Left colon (tissue), 2 donors: ENCODE results near the gene IL16. TPM values are rescaled to one million over a fixed set of nuclear protein-coding genes. Genes with fewer than 3 reads are reported as not detected.

Source experiments
- ATAC-seq: fragments of 200-7000 bp; cut with Tn5 transposase; one replicate; pipeline ENCODE4 v1.9.1; 2020; ENCODE audit warnings: mild to moderate bottlenecking, moderate library complexity
- DNase-seq, 2 donors: peaks; one replicate each; pipeline ENCODE4 v3.0.0-alpha.2; 2020
- intact Hi-C, 2 donors: fragments of 100-400 bp; cut with DNase I in 1 of 2; cut with micrococcal nuclease in 1 of 2; formaldehyde crosslinking; loops; one replicate each; pipeline versions ENCODE4 v1.11.2 to v1.14.0; 2022; cut with DNase I, micrococcal nuclease
- total RNA-seq, 2 donors: library from RNA; stranded (reverse); fragmentation: NEBNext Ultra II Directional; extraction: Animal tissue kit (Norgen Biotek cat#: 25700); gene quantifications; one replicate each; pipeline ENCODE4 v1.2.1, GENCODE V29; 2021
- donor health status: DM: no; HTN: no; CAD: no.
- donor health status: DM: yes; HTN: yes; CAD: no.

IL16 gene
- total RNA-seq, 2 donors from 2014 or later = 2.1 to 9.2 TPM

DNA sequence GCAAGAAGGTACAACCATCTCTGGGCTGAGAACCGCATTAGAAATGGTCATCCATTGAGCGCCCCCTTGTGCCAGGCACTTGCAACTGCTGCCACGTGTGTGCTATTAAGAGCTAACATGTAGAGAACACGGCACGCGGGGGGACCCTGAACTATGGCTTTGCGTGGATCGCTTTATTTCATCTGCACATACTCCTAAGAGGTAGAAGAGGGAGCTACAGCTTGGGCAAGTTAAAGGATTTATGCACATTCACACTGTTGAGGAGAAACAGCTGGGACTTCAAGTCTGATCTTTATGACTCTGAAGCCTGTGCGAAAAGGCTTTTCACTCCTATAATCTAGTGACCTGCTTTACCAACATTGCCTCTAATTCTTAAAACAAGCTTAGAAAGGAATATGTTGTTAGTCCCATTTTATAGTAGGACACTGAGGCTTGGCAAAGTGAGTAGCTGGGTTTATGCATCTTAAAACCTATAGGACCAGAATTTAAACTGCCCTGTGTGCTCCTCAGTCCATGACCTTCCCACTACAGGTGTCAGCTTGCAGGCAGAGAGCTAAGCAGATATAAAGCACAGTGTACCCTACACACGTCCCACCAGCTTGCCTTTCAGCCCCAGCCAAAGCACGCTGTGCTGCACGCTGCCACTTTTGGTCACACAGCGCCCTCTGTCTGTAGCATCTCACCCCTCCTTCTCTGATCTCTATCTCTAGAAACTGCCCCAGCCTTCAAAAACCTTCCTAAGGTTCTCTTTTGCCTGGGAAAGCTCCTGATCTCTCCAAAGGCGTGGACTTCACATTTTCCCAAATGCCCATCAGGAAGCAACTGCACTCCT is 69.5 kb downstream of the IL16 start:
- intact Hi-C loops = loop anchor here (5.0 to 10.0 kb wide), 4 partner anchors 109 to 289 kb away; no protein-coding TSS in a partner anchor
- ATAC-seq = peak; percentile 96
- DNase-seq = peak; percentile 69 to 90

DNA sequence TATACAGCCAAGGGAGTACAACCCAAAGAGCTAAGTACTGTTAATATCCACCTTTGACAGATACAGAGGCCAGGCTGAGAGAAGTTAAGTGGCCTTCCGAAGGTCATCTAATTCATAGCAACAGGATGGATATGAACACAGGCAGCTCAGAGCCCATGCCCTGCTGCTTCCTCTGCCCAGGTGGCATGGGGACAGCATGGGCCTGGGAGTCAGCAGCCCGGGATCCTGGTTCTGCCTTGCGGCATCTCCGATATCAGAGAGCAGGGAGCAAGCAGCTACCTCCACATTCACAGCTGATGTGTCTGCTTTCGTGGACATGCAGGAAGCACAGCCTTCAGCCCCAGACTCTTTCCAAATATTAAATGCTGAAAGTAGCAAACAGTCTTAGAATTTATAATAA is 71.7 kb downstream of the IL16 start:
- ATAC-seq = no peak
- no peak for DNase-seq
- intact Hi-C loops = loop anchor here (5.0 to 10.0 kb wide), 4 partner anchors 111 to 291 kb away; no protein-coding TSS in a partner anchor

DNA sequence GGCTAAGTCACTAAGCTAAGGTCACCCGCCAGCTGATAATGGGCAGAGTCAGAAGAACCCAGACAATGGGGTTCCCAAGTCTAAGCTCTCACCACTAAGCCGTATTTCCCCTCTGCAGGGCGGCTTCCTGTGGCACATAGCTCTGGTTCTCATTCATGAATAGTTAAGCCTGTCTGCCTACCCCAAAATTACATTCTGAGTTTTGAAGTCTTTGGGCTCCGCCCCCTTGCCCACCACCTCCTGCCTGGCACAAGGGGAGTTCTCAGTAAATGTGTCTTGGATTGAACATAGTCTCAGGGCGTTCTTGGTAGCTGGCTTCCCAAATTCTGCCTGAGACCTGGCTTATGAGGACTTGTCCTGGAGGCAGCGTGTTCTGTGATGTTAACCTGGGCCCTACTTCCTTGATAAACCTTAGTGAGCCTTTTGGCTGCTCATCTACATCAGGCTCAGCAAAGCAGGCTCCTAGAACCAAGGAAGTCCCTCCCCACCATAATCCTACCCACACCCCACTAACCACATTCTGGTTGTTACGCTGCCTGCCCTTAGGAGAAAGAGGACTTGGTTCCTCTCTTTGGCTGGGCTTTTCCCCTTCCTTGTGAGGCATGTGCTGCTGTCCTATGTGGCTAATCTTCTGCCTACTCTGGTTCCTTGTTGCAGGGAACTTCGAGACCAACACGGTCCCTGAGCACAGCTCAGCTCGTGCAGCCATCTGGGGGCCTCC is 72.4 kb downstream of the IL16 start:
- DNase-seq (no peak), ATAC-seq (no peak)
- intact Hi-C loops = loop anchor here (5.0 to 10.0 kb wide), 4 partner anchors 112 to 292 kb away; no protein-coding TSS in a partner anchor

DNA sequence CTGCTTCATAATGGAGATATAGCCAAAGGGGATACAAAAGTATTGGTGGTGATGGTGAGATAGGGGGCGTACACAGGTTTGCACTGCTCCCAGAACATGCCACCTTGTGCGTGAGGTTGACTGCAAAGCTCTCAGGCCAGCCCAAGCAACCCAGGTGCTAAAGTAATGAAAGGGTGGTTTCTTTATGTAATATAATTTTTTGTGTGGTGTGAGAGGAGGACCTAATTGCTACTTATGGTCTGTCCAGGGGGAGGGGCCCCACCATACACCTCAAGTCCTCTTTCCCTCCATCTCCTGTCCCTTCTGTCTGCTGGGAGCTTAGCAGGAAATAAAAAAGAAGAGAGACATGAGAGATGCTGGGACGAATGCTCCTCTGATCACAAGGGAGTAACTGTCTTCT is 73.5 kb downstream of the IL16 start:
- no peak for ATAC-seq
- intact Hi-C loops = loop anchor here in 1 of 2 donors (10.0 kb wide), 1 partner anchor 55 kb away; the partner anchor contains the start of gene STARD5
- no peak for DNase-seq

DNA sequence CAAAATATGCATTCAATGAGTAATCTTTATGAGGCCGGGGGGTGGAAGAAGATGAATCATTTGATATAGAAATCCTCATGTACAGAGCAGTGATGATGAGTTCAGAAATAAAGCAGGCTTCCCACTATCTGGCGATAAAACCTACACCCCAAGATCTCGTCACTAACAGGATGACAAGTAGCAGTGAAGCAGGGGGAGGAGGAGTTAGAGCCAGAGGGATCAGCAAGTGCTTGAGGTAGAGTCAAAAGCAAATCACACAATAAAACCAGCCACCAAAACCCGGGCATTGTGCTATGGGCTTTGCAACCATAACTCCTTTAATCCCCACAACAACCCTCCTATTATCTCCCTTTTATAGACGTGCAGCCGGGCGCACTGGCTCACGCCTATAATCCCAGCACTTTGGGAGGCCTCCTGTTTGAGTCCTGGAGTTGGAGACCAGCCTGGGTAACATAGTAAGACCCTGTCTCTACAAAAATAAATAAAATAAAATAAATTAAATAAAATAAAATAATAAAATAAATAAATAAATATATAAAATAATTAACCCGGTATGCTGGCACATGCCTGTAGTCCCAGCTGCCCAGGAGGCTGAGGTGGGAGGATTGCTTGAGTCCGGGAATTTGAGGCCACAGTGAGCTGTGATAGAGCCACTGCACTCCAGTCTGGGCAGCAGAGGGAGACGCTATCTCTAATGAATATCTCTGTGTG is 74.3 kb downstream of the IL16 start:
- ATAC-seq (no peak), DNase-seq (no peak)
- intact Hi-C loops = loop anchor here in 1 of 2 donors (10.0 kb wide), 1 partner anchor 54 kb away; the partner anchor contains the start of gene STARD5

DNA sequence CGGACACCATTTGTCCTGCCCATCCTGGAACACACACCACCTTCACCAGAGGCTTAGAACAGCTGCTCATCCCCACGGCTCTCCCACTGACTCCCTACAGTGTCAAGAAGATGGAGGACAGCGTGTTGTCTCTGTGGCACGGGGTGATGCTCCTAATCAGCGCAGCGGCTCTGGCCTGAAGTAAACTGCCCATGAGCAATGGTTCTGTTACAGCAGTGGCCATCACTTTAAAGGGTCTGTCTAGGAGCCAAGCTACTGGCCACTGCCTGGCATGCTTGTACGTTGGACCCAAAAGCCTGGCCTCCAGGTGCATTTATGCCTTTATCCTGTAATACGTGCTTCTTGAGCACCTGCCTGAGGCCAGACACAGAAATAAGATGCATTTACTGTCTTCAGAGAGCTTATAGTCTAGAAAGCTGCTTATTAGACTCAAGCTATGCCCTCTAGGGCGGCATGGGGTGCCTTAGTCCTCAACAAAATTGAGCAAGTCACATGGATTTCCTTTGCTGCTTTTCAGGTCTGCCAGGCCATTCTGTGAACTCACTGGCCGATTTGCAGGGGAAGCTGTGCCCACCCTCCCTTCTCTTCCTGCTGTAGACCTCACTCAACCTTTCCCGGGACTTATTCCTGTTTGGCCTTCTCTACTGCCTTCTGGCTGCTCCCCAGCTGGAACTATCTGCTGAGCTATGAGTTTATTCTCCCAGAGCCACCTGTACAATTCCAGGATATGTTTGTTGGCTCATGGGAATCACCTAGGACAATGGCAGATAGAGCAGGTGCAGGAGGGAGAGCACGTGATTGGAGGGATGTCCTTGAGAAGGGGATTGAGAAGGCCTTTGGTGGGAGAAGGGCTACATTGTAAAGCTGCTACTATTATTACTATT is 75.3 kb downstream of the IL16 start:
- no peak for ATAC-seq
- intact Hi-C loops = loop anchor here in 1 of 2 donors (10.0 kb wide), 1 partner anchor 53 kb away; the partner anchor contains the start of gene STARD5
- no peak for DNase-seq

DNA sequence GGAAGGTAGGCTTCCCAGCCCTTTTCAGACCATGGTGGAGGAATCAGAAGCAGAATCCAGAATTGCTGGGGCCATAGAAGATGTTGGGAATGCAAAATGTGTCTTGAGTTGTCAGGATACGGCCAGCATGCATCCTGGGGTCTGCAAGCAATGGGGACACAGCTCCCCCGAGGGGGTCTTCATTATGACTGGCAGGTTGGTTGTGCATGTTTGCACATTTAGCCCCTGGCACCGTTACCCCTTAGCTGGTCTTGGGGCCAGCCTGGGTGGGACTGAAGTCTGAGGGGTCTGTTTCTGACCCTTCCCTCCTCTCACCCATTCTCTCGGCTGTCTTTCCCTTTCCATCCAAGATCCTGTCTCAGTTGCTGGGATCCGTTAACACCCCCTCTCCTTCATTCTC is 76.5 kb downstream of the IL16 start:
- intact Hi-C loops = loop anchor here in 1 of 2 donors (10.0 kb wide), 1 partner anchor 52 kb away; the partner anchor contains the start of gene STARD5
- no peak for ATAC-seq
- no peak for DNase-seq

DNA sequence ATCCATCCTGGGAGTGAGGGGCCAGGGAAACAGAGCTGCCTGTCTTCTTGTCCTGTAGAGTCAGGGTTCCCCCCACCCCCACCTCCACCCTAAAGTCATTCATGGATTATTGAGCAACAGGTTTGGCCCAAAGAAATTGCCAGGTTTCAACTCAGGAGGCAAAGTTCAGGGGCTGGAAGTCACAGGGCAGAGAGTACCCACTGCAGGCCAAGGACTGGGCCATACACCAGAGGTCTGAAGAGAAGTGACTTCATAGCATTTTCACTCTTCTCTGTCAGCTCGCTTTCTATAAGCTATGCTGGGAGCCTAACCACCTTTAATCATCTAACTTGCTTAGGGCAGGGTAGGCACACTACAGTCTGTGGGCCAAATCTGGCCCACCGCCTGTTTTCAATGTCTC is 77.2 kb downstream of the IL16 start:
- no peak for DNase-seq
- no peak for ATAC-seq
- intact Hi-C loops = loop anchor here in 1 of 2 donors (10.0 kb wide), 1 partner anchor 51 kb away; the partner anchor contains the start of gene STARD5

DNA sequence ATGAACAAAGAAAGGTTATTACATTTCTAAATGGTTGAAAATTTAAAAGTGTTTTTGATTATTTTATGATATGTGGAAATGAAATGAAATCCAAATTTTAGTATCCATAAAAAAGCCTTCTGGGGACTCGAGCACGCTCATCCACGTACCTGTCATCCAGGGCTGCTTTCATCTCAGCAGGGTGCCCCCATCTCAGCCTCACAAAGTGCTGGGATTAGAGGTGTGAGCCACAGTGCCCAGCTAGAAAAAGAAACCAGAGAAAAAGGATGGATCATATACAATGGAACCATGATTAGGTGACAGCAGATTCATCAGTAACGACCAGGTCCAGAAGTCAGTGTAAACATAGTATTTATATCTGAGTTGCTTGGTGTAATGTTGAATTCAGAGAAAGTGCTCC is 77.6 kb downstream of the IL16 start:
- DNase-seq (no peak), ATAC-seq (no peak)
- intact Hi-C loops = loop anchor here in 1 of 2 donors (10.0 kb wide), 1 partner anchor 51 kb away; the partner anchor contains the start of gene STARD5

DNA sequence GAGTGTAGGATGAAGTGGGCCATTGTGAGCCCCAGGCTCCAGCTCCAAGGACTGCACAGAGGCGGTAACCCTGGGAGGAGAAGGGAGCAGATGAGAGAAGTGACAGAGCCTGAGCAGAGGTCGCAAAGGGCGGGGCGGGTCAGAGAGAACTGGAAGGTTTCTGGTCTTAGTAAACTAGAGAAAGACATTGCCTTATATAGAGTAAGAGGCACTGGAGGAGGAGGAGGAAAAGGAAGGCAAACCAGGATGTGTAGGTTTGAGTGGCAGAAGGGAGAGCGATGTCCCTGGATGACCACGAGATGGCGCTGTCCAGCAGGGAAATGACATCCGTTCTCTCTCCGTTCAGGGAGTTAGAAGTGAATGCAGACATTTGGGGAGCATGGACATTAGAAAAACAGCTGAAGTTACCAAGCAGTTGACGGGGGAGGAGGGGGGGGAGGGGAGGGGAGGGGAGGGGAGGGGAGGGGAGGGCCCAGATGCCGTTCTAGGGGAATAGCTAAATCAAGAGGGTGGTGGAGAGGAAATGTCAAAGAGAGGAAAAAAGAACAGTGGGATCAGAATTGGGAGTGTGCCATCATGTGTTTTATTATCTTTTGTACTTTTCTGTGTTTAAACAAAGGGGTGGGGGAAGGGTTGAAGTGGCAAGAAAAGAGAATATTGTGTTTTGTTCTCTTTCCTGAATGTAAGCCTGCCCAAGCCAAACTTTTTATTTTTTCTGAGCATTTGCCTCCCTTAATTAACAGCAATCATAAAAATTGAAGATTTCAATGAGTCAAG is 78.4 kb downstream of the IL16 start:
- peak; percentile 88 for ATAC-seq
- intact Hi-C loops = loop anchor here (5.0 to 10.0 kb wide), 3 partner anchors 50 to 122 kb away; partner anchors contain the start of gene STARD5 (in 1 of the 2)
- DNase-seq = peak; percentile 72 to 78

DNA sequence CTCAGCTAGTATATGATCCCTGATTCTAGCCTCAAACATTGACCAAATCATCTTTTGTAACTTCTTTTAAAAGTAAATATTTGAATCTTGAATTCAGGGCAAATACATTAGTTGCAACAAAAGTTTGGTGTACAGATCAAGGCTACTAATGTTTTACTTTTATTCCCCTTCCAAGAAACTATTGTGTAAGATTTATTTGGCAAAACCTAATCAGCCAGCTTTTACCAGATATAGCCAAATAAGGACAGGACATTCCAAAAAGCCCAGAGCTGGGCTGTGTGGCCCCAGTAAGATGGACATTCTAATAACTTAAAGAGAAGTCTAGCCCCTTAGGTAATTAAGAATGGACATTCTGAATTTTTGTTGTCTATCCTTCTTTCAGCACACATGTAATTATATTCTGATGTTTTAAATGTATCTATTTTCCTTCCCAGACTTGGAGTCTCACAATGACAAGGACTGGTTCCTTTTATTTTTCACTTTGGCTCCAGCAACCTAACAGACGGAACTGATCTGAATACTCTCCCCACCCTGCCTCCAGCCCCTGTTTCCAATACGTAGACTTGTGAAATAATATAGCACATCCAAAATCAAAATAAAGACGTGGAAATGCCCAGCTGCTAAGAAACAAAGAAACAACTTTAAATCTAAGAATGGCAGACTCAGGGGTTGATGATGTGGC is 79.2 kb downstream of the IL16 start:
- no peak for DNase-seq
- no peak for ATAC-seq
- intact Hi-C loops = loop anchor here (5.0 to 10.0 kb wide), 3 partner anchors 49 to 121 kb away; partner anchors contain the start of gene STARD5 (in 1 of the 2)

DNA sequence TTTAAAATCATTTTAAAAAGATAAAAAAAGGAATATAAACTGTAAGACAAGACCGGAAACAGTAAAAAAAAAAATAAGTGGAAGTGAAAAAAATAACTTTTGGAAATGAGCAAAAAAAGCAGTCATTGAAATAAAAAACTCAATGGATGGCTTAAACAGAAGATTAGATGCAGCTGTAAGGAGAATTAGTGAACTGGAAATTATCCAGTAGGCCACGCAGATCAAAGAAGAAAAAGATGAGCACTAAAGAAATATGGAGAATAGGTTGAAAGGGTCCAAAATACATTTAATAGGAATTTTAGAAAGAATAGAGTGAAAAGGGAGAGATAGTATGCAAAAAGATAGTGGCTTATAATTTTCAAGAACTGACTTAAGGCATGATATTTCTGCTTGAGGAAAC is 80.3 kb downstream of the IL16 start:
- intact Hi-C loops = loop anchor here (5.0 to 10.0 kb wide), 3 partner anchors 48 to 120 kb away; partner anchors contain the start of gene STARD5 (in 1 of the 2)
- ATAC-seq (no peak), DNase-seq (no peak)

DNA sequence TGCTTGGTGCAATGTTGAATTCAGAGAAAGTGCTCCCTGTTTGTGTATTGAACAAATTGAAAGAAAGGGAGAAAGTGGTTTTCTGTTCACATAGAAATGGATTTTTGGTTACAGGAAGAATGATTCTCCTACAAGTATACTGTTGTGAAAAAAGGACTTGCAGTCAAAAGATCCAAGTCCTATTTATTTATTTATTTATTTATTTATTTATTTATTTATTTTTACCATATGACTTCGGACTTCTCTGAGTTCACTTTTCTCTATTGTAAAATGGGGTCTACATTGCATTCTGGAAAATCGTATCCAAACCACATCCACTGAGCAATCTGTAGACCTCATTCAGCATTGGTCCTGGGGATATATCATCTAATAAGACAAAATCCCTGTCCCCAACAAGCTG is 81.2 kb downstream of the IL16 start:
- DNase-seq (no peak), ATAC-seq (no peak)
- intact Hi-C loops = loop anchor here (5.0 to 10.0 kb wide), 3 partner anchors 47 to 119 kb away; partner anchors contain the start of gene STARD5 (in 1 of the 2)

DNA sequence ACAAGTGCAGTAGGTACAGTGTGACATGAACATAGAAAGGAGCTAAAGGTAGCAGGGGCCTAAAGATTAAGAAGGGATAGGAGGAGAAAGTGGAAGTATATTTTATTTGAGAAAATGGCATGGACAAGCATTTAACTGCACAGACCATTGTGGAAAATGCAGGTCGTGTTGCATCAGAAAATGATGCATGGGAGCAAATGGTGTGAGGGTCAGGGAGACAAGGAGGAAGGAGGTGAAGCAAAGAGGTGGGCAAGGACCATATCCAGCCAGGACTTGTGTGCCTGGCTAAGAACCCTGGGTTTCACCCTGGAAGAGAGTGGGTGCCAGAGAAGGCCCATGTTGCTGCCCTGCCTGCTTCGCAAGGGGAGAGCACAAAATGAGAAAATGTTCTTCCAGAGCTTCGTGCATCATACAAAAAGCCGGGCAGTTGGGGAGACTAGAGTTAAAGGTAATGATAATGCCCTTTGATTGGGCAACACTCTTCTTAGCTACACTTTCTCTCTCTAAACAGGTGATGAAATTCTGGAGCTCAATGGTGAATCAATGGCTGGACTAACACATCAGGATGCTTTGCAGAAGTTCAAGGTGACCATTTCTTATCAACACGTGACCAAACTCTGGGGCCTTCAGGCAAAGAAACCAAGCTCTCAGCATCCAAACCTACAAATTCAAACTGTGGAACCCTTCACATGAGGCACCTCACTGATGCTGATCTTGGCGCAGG is 81.8 kb downstream of the IL16 start:
- intact Hi-C loops = loop anchor here (5.0 to 10.0 kb wide), 3 partner anchors 46 to 119 kb away; partner anchors contain the start of gene STARD5 (in 1 of the 2)
- no peak for DNase-seq
- no peak for ATAC-seq
